ENCODE data around the gene EXOG. TPM values are rescaled to one million over a fixed set of nuclear protein-coding genes. Genes with fewer than 3 reads are reported as not detected.

EXOG gene
- total RNA-seq, 4 donors from 2014 or later: 3.3 to 10.3 (median 5.3) TPM

- intact Hi-C loops (cut with DNase I): no loop called here
- no peaks in the 10 kb centered on the region for H3K4me1 ChIP-seq
- no peak overlapping the region for H3K4me3 ChIP-seq
- H3K27ac ChIP-seq: no peak overlapping the region
- WGBS, 2 donors: 69 to 81% methylated on average over 1 of the region's 1 CpG
- H3K27me3 ChIP-seq: no peaks in the 10 kb centered on the region
- DNase-seq: no peak
- H3K9me3 ChIP-seq: no peaks in the 10 kb centered on the region
- TF ChIP-seq POLR2A (IDR thresholded peaks at IDR 0.05) (no peak), CTCF (IDR thresholded peaks at IDR 0.05) (no peak)
- H3K36me3 ChIP-seq: no peaks in the 10 kb centered on the region
Observed at GRCh38 chr3:38545550-38545949, 49.4 kb downstream of the EXOG start.

GRCh38 chr3:38545983-38546382, 49.8 kb downstream of the EXOG start:
- no peak overlapping the region for H3K27ac ChIP-seq
- intact Hi-C loops (cut with DNase I): no loop called here
- WGBS, 2 donors: 83 to 85% methylated on average over 4 of the region's 4 CpGs
- H3K36me3 ChIP-seq: no peaks in the 10 kb centered on the region
- H3K4me1 ChIP-seq: no peaks in the 10 kb centered on the region
- TF ChIP-seq POLR2A (IDR thresholded peaks at IDR 0.05) (no peak), CTCF (IDR thresholded peaks at IDR 0.05) (no peak)
- no peak for DNase-seq
- H3K9me3 ChIP-seq: no peaks in the 10 kb centered on the region
- H3K27me3 ChIP-seq: no peaks in the 10 kb centered on the region
- H3K4me3 ChIP-seq: no peak overlapping the region

- Histone ChIP-seq H3K27ac (no peak overlapping the region), H3K4me1 (no peaks in the 10 kb centered on the region), H3K36me3 (no peaks in the 10 kb centered on the region), H3K27me3 (no peaks in the 10 kb centered on the region), H3K4me3 (no peak overlapping the region), H3K9me3 (no peaks in the 10 kb centered on the region)
- TF ChIP-seq POLR2A (IDR thresholded peaks at IDR 0.05) (no peak), CTCF (IDR thresholded peaks at IDR 0.05) (no peak)
- WGBS, 2 donors: 69 to 70% methylated on average over 6 to 13 of the region's 17 CpGs
- intact Hi-C loops (cut with DNase I): no loop called here
- no peak for DNase-seq
Observed at GRCh38 chr3:38548154-38548931, 52.2 kb downstream of the EXOG start.

GRCh38 chr3:38549082-38549481, 52.9 kb downstream of the EXOG start:
- peaks cover 0 to under 1% (median 0%) of the 10 kb centered on the region in 3 donors for H3K9me3 ChIP-seq
- no peak overlapping the region for H3K4me3 ChIP-seq
- no peaks in the 10 kb centered on the region for H3K4me1 ChIP-seq
- no peak for DNase-seq
- TF ChIP-seq CTCF (IDR thresholded peaks at IDR 0.05) (no peak), POLR2A (IDR thresholded peaks at IDR 0.05) (no peak)
- H3K27ac ChIP-seq: no peak overlapping the region
- H3K27me3 ChIP-seq: no peaks in the 10 kb centered on the region
- WGBS, 2 donors: 75% methylated on average over 6 of the region's 9 CpGs; no CpG with 5 or more reads in 1 of the 2 donors
- no peaks in the 10 kb centered on the region for H3K36me3 ChIP-seq
- intact Hi-C loops (cut with DNase I): no loop called here

GRCh38 chr3:38549486-38549885, 53.3 kb downstream of the EXOG start:
- H3K9me3 ChIP-seq: peaks cover 0 to 5% (median 0%) of the 10 kb centered on the region in 3 donors
- H3K4me1 ChIP-seq: no peaks in the 10 kb centered on the region
- H3K4me3 ChIP-seq: no peak overlapping the region
- 78 to 100% methylated on average over 2 to 4 of the region's 7 CpGs for WGBS, 2 donors
- no peak for DNase-seq
- no peaks in the 10 kb centered on the region for H3K36me3 ChIP-seq
- intact Hi-C loops (cut with DNase I): no loop called here
- no peak overlapping the region for H3K27ac ChIP-seq
- TF ChIP-seq POLR2A (IDR thresholded peaks at IDR 0.05): no peak
- H3K27me3 ChIP-seq: no peaks in the 10 kb centered on the region
